ENCODE data around the gene KCNMB2.
"Not testable (repeated sequence)": the region's sequence is repeated elsewhere in the genome, so short reads cannot be mapped to it uniquely, and the experiment has no call there.

The KCNMB2 gene

GRCh38 chr3:178538056-178538455, 1.8 kb downstream of the KCNMB2 start:
- Histone ChIP-seq H3K9me3 (no peaks in the 10 kb centered on the region), H3K27me3 (peaks cover 49% of the 10 kb centered on the region), H3K4me1 (no peaks in the 10 kb centered on the region), H3K4me3 (ENCODE audit: low read depth, low read length) (no peak overlapping the region), H3K36me3 (no peaks in the 10 kb centered on the region)
- DNase-seq: no peak
- TF ChIP-seq CTCF (IDR thresholded peaks at IDR 0.05; ENCODE audit: low read depth, low read length): no peak

- no peak for DNase-seq
- H3K4me1 ChIP-seq: no peaks in the 10 kb centered on the region
- peaks cover 30% of the 10 kb centered on the region for H3K27me3 ChIP-seq
- no peak for TF ChIP-seq CTCF (IDR thresholded peaks at IDR 0.05; ENCODE audit: low read depth, low read length)
- H3K4me3 ChIP-seq (ENCODE audit: low read depth, low read length): no peak overlapping the region
- no peaks in the 10 kb centered on the region for H3K9me3 ChIP-seq
- no peaks in the 10 kb centered on the region for H3K36me3 ChIP-seq
These were observed 3.9 kb downstream of the KCNMB2 start for GRCh38 chr3:178540184-178540583.

- Histone ChIP-seq H3K36me3 (no peaks in the 10 kb centered on the region), H3K4me3 (ENCODE audit: low read depth, low read length) (no peak overlapping the region), H3K9me3 (no peaks in the 10 kb centered on the region), H3K27me3 (no peaks in the 10 kb centered on the region; the same call in 1 of the 2 replicates), H3K4me1 (no peaks in the 10 kb centered on the region)
- TF ChIP-seq CTCF (IDR thresholded peaks at IDR 0.05; ENCODE audit: low read depth, low read length): no peak
- no peak for DNase-seq
These were observed 9.1 kb downstream of the KCNMB2 start for GRCh38 chr3:178545337-178545736.

- H3K36me3 ChIP-seq: no peaks in the 10 kb centered on the region
- no peaks in the 10 kb centered on the region for H3K4me1 ChIP-seq
- TF ChIP-seq CTCF (IDR thresholded peaks at IDR 0.05; ENCODE audit: low read depth, low read length): no peak
- H3K9me3 ChIP-seq: no peaks in the 10 kb centered on the region
- no peak overlapping the region for H3K4me3 ChIP-seq (ENCODE audit: low read depth, low read length)
- DNase-seq: no peak
- H3K27me3 ChIP-seq: no peaks in the 10 kb centered on the region; the same call in 1 of the 2 replicates
These were observed 9.8 kb downstream of the KCNMB2 start for GRCh38 chr3:178546079-178546478.

- not testable (repeated sequence) for H3K4me1 ChIP-seq; H3K27me3 ChIP-seq; H3K36me3 ChIP-seq; H3K9me3 ChIP-seq; H3K4me3 ChIP-seq (ENCODE audit: low read depth, low read length); DNase-seq
These were observed 13.2 kb downstream of the KCNMB2 start for GRCh38 chr3:178549426-178549825.

GRCh38 chr3:178551916-178552321, 15.7 kb downstream of the KCNMB2 start:
- H3K36me3 ChIP-seq: no peaks in the 10 kb centered on the region
- H3K4me3 ChIP-seq (ENCODE audit: low read depth, low read length): no peak overlapping the region
- TF ChIP-seq CTCF (IDR thresholded peaks at IDR 0.05; ENCODE audit: low read depth, low read length): no peak
- no peaks in the 10 kb centered on the region for H3K4me1 ChIP-seq
- no peak for DNase-seq
- no peaks in the 10 kb centered on the region for H3K9me3 ChIP-seq
- no peaks in the 10 kb centered on the region for H3K27me3 ChIP-seq

- Histone ChIP-seq H3K9me3 (no peaks in the 10 kb centered on the region), H3K4me1 (no peaks in the 10 kb centered on the region), H3K4me3 (ENCODE audit: low read depth, low read length) (no peak overlapping the region), H3K36me3 (no peaks in the 10 kb centered on the region), H3K27me3 (no peaks in the 10 kb centered on the region)
- no peak for TF ChIP-seq CTCF (IDR thresholded peaks at IDR 0.05; ENCODE audit: low read depth, low read length)
- no peak for DNase-seq
These were observed 22.4 kb downstream of the KCNMB2 start for GRCh38 chr3:178558637-178559036.

All from BE2C (cell line).